H1 (cell line): ENCODE measurements around the gene BECN2. TPM values are rescaled to one million over a fixed set of nuclear protein-coding genes. Genes with fewer than 3 reads are reported as not detected.

Experiments
- CTCF ChIA-PET: fragments of 300-600 bp; sonication (Branson Sonifier 250); formaldehyde crosslinking; loops from one replicate; lab custom pipeline; 2021; ENCODE audit not compliant: partially characterized antibody; lab: Charles Lee
- POLR2A ChIA-PET: fragments of 300-600 bp; sonication (Branson Sonifier 250); formaldehyde crosslinking; loops from one replicate; lab custom pipeline; 2021; ENCODE audit warnings: inconsistent platforms; ENCODE audit not compliant: partially characterized antibody; lab: Charles Lee
- DNase-seq, 2 experiments: peaks; one replicate each; pipeline versions ENCODE4 v3.0.0 to v3.0.0-alpha.2; 2010 to 2022; ENCODE audit warnings: low spot score in 2 of 2, low read depth in 1 of 2, mixed read lengths in 1 of 2
- FAIRE-seq: peaks from 2 replicates; lab custom pipeline; 2011; peaks lifted over from hg19 to GRCh38; lab: Jason Lieb, UNC
- H2AFZ ChIP-seq: 2 replicates; pipeline ENCODE4 v1.8.1; 2012; ENCODE audit warnings: low read length, inconsistent platforms
- H2AK5ac ChIP-seq: 2 replicates; pipeline ENCODE4 v1.6.1; 2013; ENCODE audit warnings: low read depth, low read length
- H2BK120ac ChIP-seq: replicated peaks from 2 replicates; pipeline ENCODE3; 2013; ENCODE audit warnings: low read depth, low read length, inconsistent platforms
- H2BK12ac ChIP-seq: 2 replicates; pipeline ENCODE4 v1.6.1; 2013; ENCODE audit warnings: low read depth, low read length
- H2BK15ac ChIP-seq: 2 replicates; pipeline ENCODE4 v1.6.1; 2013; ENCODE audit warnings: low read length
- H2BK20ac ChIP-seq: 2 replicates; pipeline ENCODE4 v1.6.1; 2013; ENCODE audit warnings: low read length
- H2BK5ac ChIP-seq: 2 replicates; pipeline ENCODE4 v1.6.1; 2013; ENCODE audit warnings: low read depth, low read length
- H3K14ac ChIP-seq: 2 replicates; pipeline ENCODE4 v1.6.1; 2013; ENCODE audit warnings: inconsistent platforms; ENCODE audit not compliant: insufficient read length
- H3K18ac ChIP-seq: 2 replicates; pipeline ENCODE4 v1.6.1; 2013; ENCODE audit warnings: low read length; ENCODE audit errors: extremely low read depth
- H3K23ac ChIP-seq: 2 replicates; pipeline ENCODE4 v1.6.1; 2013; ENCODE audit warnings: inconsistent platforms; ENCODE audit not compliant: insufficient read length
- H3K23me2 ChIP-seq: 2 replicates; pipeline ENCODE4 v1.6.1; 2013; ENCODE audit warnings: low read depth, low read length
- H3K27ac ChIP-seq: 2 replicates; pipeline ENCODE4 v1.6.1; 2011; ENCODE audit warnings: low read depth, low read length, inconsistent platforms
- H3K27me3 ChIP-seq, 4 experiments: replicated peaks in 1 of 4; 1 replicate in 1 of 4; 2 replicates in 3 of 4; pipeline versions ENCODE4 v1.6.1 to v1.8.1; 2011 to 2013; ENCODE audit warnings: low read length in 3 of 4, mild to moderate bottlenecking in 3 of 4, inconsistent platforms in 2 of 4, mixed read lengths in 2 of 4, moderate library complexity in 1 of 4; ENCODE audit not compliant: control insufficient read depth in 3 of 4, insufficient read depth in 3 of 4; ENCODE audit errors: extremely low read depth in 1 of 4
- H3K36me3 ChIP-seq, 4 experiments: 2 replicates each; pipeline versions ENCODE4 v1.6.1 to v1.8.1; 2011 to 2013; ENCODE audit warnings: mild to moderate bottlenecking in 4 of 4, low read length in 3 of 4, moderate library complexity in 2 of 4, control low read depth in 1 of 4, inconsistent platforms in 1 of 4; ENCODE audit not compliant: insufficient read depth in 4 of 4, control insufficient read depth in 2 of 4
- H3K4ac ChIP-seq: replicated peaks from 2 replicates; pipeline ENCODE3; 2013; ENCODE audit warnings: low read length, low read depth, mixed read lengths, inconsistent platforms; ENCODE audit not compliant: insufficient read length
- H3K4me1 ChIP-seq, 4 experiments: replicated peaks in 1 of 4; 1 replicate in 1 of 4; 2 replicates in 3 of 4; pipeline versions ENCODE4 v1.6.1 to v1.8.1; 2011 to 2013; ENCODE audit warnings: low read length in 3 of 4, inconsistent platforms in 2 of 4, mixed read lengths in 1 of 4; ENCODE audit not compliant: insufficient read depth in 4 of 4, control insufficient read depth in 3 of 4
- H3K4me2 ChIP-seq, 2 experiments: 2 replicates each; pipeline versions ENCODE4 v1.6.1 to v1.8.1; 2011 to 2013; ENCODE audit warnings: low read depth in 2 of 2, low read length in 2 of 2, control low read depth in 1 of 2, inconsistent platforms in 1 of 2, mild to moderate bottlenecking in 1 of 2; ENCODE audit not compliant: insufficient read depth in 1 of 2
- H3K4me3 ChIP-seq, 4 experiments: fragments of 200-600, 300-600 bp in 1 of 4; sonication (generic), shearing (Covaris generic), sonication (Bioruptor Twin) in 1 of 4; 2 replicates each; pipeline versions ENCODE4 v1.5.1 to v1.8.1; 2011 to 2016; ENCODE audit warnings: low read length in 4 of 4, low read depth in 3 of 4, control low read depth in 2 of 4, inconsistent platforms in 2 of 4, mild to moderate bottlenecking in 2 of 4, mixed read lengths in 1 of 4, moderate library complexity in 1 of 4; ENCODE audit not compliant: insufficient read depth in 2 of 4; ENCODE audit errors: extremely low read depth in 1 of 4
- H3K56ac ChIP-seq: replicated peaks from 2 replicates; pipeline ENCODE3; 2013; ENCODE audit warnings: low read depth, mild to moderate bottlenecking, mixed read lengths, low read length, inconsistent platforms; ENCODE audit not compliant: insufficient read length
- H3K79me1 ChIP-seq: 2 replicates; pipeline ENCODE4 v1.6.1; 2013; ENCODE audit warnings: low read depth, low read length, control low read depth
- H3K79me2 ChIP-seq, 2 experiments: 2 replicates each; pipeline versions ENCODE4 v1.6.1 to v1.8.1; 2012 to 2013; ENCODE audit warnings: low read length in 2 of 2, mild to moderate bottlenecking in 2 of 2, inconsistent platforms in 1 of 2; ENCODE audit not compliant: insufficient read depth in 2 of 2, control insufficient read depth in 1 of 2
- H3K9ac ChIP-seq, 4 experiments: replicated peaks in 1 of 4; 1 replicate in 1 of 4; 2 replicates in 3 of 4; pipeline versions ENCODE4 v1.6.1 to v1.8.1; 2011 to 2013; ENCODE audit warnings: low read depth in 3 of 4, low read length in 3 of 4, control low read depth in 2 of 4, mild to moderate bottlenecking in 2 of 4, moderate library complexity in 2 of 4, inconsistent platforms in 1 of 4; ENCODE audit errors: extremely low read depth in 1 of 4
- H3K9me3 ChIP-seq, 2 experiments: 2 replicates each; pipeline versions ENCODE4 v1.6.1 to v1.8.1; 2012 to 2013; ENCODE audit warnings: mild to moderate bottlenecking in 2 of 2, moderate library complexity in 2 of 2, control low read depth in 1 of 2, inconsistent platforms in 1 of 2, low read depth in 1 of 2, low read length in 1 of 2, mixed read lengths in 1 of 2; ENCODE audit not compliant: insufficient read depth in 2 of 2
- H4K20me1 ChIP-seq, 2 experiments: replicated peaks in 1 of 2; 2 replicates each; pipeline versions ENCODE3 to v1.8.1; 2011 to 2013; ENCODE audit warnings: inconsistent platforms in 2 of 2, low read length in 2 of 2, mild to moderate bottlenecking in 1 of 2; ENCODE audit not compliant: insufficient read depth in 2 of 2, control insufficient read depth in 1 of 2
- H4K5ac ChIP-seq: 2 replicates; pipeline ENCODE4 v1.6.1; 2013; ENCODE audit warnings: low read length, low read depth, mixed read lengths, inconsistent platforms; ENCODE audit not compliant: insufficient read length
- H4K8ac ChIP-seq: 2 replicates; pipeline ENCODE4 v1.8.0; 2013; ENCODE audit warnings: mild to moderate bottlenecking, moderate library complexity, low read length, inconsistent platforms; ENCODE audit not compliant: insufficient read depth; ENCODE audit errors: extremely low read depth
- H4K91ac ChIP-seq: replicated peaks from 2 replicates; pipeline ENCODE3; 2013; ENCODE audit warnings: low read length, mixed read lengths, inconsistent platforms; ENCODE audit not compliant: insufficient read length
- BRCA1 ChIP-seq: IDR thresholded peaks from 2 replicates; pipeline ENCODE4 v1.6.1; 2012; ENCODE audit warnings: low read depth, low read length, improper control_type of control experiment
- CTCF ChIP-seq, 3 experiments: IDR thresholded peaks; 1 replicate in 2 of 3; 2 replicates in 1 of 3; pipeline versions ENCODE4 v1.5.1 to v1.6.1; 2011; ENCODE audit warnings: low read length in 3 of 3, mild to moderate bottlenecking in 3 of 3, inconsistent platforms in 2 of 3, low read depth in 1 of 3, moderate library complexity in 1 of 3; ENCODE audit not compliant: insufficient read depth in 1 of 3; ENCODE audit errors: control extremely low read depth in 1 of 3
- FOSL1 ChIP-seq: IDR thresholded peaks from 2 replicates; pipeline ENCODE4 v1.6.1; 2011; ENCODE audit warnings: mild to moderate bottlenecking, low read depth, low read length, moderate library complexity; ENCODE audit not compliant: insufficient read depth
- MAFK ChIP-seq: IDR thresholded peaks from 2 replicates; pipeline ENCODE4 v1.6.1; 2012; ENCODE audit warnings: low read depth, mild to moderate bottlenecking, improper control_type of control experiment, low read length
- NANOG ChIP-seq: IDR thresholded peaks from 2 replicates; pipeline ENCODE4 v1.6.1; 2011; ENCODE audit warnings: low read length, low read depth, mild to moderate bottlenecking, inconsistent platforms; ENCODE audit not compliant: insufficient read depth, poor library complexity, severe bottlenecking
- RBBP5 ChIP-seq: IDR thresholded peaks from 2 replicates; pipeline ENCODE4 v1.7.1; 2012; ENCODE audit warnings: low read depth, mild to moderate bottlenecking, inconsistent platforms, low read length, moderate library complexity, borderline replicate concordance
- RFX5 ChIP-seq: IDR thresholded peaks from 2 replicates; pipeline ENCODE4 v1.6.1; 2011; ENCODE audit warnings: low read depth, low read length, improper control_type of control experiment, borderline replicate concordance
- SIX5 ChIP-seq: IDR thresholded peaks from 2 replicates; pipeline ENCODE4 v1.6.1; 2011; ENCODE audit warnings: mild to moderate bottlenecking, low read depth, low read length
- TBP ChIP-seq: IDR thresholded peaks from 2 replicates; pipeline ENCODE4 v1.6.1; 2011; ENCODE audit warnings: low read depth, low read length, improper control_type of control experiment
- USF2 ChIP-seq: IDR thresholded peaks from 2 replicates; pipeline ENCODE4 v1.6.1; 2011; ENCODE audit warnings: low read length, improper control_type of control experiment
- WGBS, 2 experiments: shearing (Covaris generic) in 1 of 2; methylation state at CpG; one replicate each; pipeline versions ENCODE4 v1.1.6 to v1.1.7; 2013 to 2015; ENCODE audit warnings: low lambda C conversion rate in 2 of 2, mixed read lengths in 2 of 2, inconsistent platforms in 1 of 2, low coverage in 1 of 2, missing lambda C conversion rate in 1 of 2; ENCODE audit not compliant: insufficient replicate concordance in 2 of 2, insufficient coverage in 1 of 2, insufficient read length in 1 of 2; ENCODE audit errors: extremely low coverage in 1 of 2, missing lambda C conversion rate in 1 of 2; 5-methylcytosine and 5-hydroxymethylcytosine counted together
- polyA plus RNA-seq, 7 experiments: library from polyadenylated mRNA; depleted of rRNA in 3 of 7; stranded (reverse) in 5 of 7; unstranded in 2 of 7; fragments of >200 nt in 5 of 7; fragments of 200-250 nt in 2 of 7; gene quantifications; 1 replicate in 5 of 7; 2 replicates in 1 of 7; 4 replicates in 1 of 7; pipeline versions ENCODE4 v1.2.1 to v1.2.3, GENCODE V29; 2011 to 2013; ENCODE audit warnings: missing spikeins in 2 of 7, mixed read lengths in 2 of 7
- total RNA-seq: library from RNA; stranded (reverse); fragmentation: NEBNext Ultra II Directional; extraction: Animal tissue kit (Norgen Biotek cat#: 25700); gene quantifications from 2 replicates; pipeline ENCODE4 v1.2.1, GENCODE V29; 2021

BECN2 gene
- total and polyA plus RNA-seq, 2 of the 8 experiments (the other 6 are each of a cell fraction or from before 2014, with no cell fraction given): not detected

GRCh38 chr1:241939798-241940197, 17.8 kb upstream of the BECN2 start:
- DNase-seq: no peak
- TF ChIP-seq FOSL1: no peak
- no peak for TF ChIP-seq RFX5
- no peak for TF ChIP-seq TBP
- TF ChIP-seq MAFK: no peak
- TF ChIP-seq NANOG: no peak
- TF ChIP-seq RBBP5: no peak
- no peak for TF ChIP-seq SIX5
- no peak for TF ChIP-seq CTCF (IDR thresholded peaks at IDR 0.05; ENCODE audit: control extremely low read depth in 1 of 3, insufficient read depth in 1 of 3, low read depth in 1 of 3, low read length in 3 of 3)
- no peak for TF ChIP-seq BRCA1
- no peak for TF ChIP-seq USF2

More at GRCh38 chr1:241939798-241940197, 17.8 kb upstream of the BECN2 start:
- H3K27me3 ChIP-seq: no peaks in the 10 kb centered on the region
- CTCF ChIA-PET: interaction anchor here (1.0 kb wide), 1 partner anchor 46 kb away, joined by 3 read pairs; no protein-coding TSS in a partner anchor
- no peak overlapping the region for H4K91ac ChIP-seq
- no peak overlapping the region for H2BK15ac ChIP-seq
- no peak overlapping the region for H3K4ac ChIP-seq
- H2BK120ac ChIP-seq: no peak overlapping the region
- 79% methylated on average over 1 of the region's 1 CpG; no CpG with 5 or more reads in 1 of the 2 experiments for WGBS, 2 experiments
- H3K27ac ChIP-seq: no peak overlapping the region
- no peaks in the 10 kb centered on the region for H3K4me1 ChIP-seq
- no peaks in the 10 kb centered on the region for H4K20me1 ChIP-seq
- FAIRE-seq: no peak
- no peaks in the 10 kb centered on the region for H3K23me2 ChIP-seq
- H3K18ac ChIP-seq: no peak overlapping the region
- no peak overlapping the region for H3K9ac ChIP-seq
- no peak overlapping the region for H4K5ac ChIP-seq
- no peak overlapping the region for H2BK12ac ChIP-seq
- no peak overlapping the region for H3K4me3 ChIP-seq
- H3K9me3 ChIP-seq: peaks cover 0 to 3% of the 10 kb centered on the region in 2 experiments; a peak in 1 of 4 replicates
- H3K79me1 ChIP-seq: no peaks in the 10 kb centered on the region
- no peak overlapping the region for H3K14ac ChIP-seq
- H2AK5ac ChIP-seq: no peak overlapping the region
- H3K4me2 ChIP-seq: no peak overlapping the region
- H2BK20ac ChIP-seq: no peak overlapping the region
- POLR2A ChIA-PET: no interaction called here
- no peaks in the 10 kb centered on the region for H3K79me2 ChIP-seq
- H3K56ac ChIP-seq: no peak overlapping the region
- no peak overlapping the region for H3K23ac ChIP-seq
- no peak overlapping the region for H2BK5ac ChIP-seq
- H2AFZ ChIP-seq: no peak overlapping the region
- no peaks in the 10 kb centered on the region for H3K36me3 ChIP-seq
- no peak overlapping the region for H4K8ac ChIP-seq
